ENCODE data around the gene CP. TPM values are rescaled to one million over a fixed set of nuclear protein-coding genes. Genes with fewer than 3 reads are reported as not detected.

Gene CP
- total RNA-seq, 4 donors from 2014 or later, result 0.97 to 17.9 (median 15.8) TPM; not detected in 1

DNA sequence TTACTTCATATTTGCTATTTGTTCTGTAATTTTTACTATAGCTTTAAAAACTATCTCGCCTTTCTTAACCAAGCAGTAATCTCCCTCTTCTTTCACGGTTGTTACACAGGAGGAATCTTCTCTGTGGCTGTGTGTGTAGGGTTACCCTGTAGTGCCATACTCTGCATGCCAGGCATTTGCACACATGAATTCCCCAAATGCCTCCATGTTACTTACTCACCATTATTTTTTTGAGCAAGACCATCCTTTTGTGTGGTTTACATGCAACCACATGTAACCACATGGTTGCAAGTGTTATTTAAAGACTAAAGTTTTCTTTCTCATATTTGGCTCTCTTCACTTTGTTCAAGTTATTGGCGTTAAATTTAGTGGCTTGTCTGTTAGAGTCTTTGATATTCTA, 46.7 kb downstream of the CP start:
- no peak for DNase-seq
- Histone ChIP-seq H3K27ac (no peak overlapping the region), H3K36me3 (peaks cover 0 to 70% (median 0%) of the 10 kb centered on the region in 3 donors), H3K4me3 (no peak overlapping the region), H3K4me1 (peaks cover 0 to 11% (median 0%) of the 10 kb centered on the region in 3 donors), H3K9me3 (no peaks in the 10 kb centered on the region), H3K27me3 (no peaks in the 10 kb centered on the region)
- WGBS, 2 donors, result 78 to 81% methylated on average over 3 of the region's 3 CpGs
- no peak for TF ChIP-seq POLR2A (IDR thresholded peaks at IDR 0.05)
- TF ChIP-seq, protein P1, sequence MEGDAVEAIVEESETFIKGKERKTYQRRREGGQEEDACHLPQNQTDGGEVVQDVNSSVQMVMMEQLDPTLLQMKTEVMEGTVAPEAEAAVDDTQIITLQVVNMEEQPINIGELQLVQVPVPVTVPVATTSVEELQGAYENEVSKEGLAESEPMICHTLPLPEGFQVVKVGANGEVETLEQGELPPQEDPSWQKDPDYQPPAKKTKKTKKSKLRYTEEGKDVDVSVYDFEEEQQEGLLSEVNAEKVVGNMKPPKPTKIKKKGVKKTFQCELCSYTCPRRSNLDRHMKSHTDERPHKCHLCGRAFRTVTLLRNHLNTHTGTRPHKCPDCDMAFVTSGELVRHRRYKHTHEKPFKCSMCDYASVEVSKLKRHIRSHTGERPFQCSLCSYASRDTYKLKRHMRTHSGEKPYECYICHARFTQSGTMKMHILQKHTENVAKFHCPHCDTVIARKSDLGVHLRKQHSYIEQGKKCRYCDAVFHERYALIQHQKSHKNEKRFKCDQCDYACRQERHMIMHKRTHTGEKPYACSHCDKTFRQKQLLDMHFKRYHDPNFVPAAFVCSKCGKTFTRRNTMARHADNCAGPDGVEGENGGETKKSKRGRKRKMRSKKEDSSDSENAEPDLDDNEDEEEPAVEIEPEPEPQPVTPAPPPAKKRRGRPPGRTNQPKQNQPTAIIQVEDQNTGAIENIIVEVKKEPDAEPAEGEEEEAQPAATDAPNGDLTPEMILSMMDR (IDR thresholded peaks at IDR 0.05), result no peak
- intact Hi-C loops (cut with DNase I), result no loop called here

DNA sequence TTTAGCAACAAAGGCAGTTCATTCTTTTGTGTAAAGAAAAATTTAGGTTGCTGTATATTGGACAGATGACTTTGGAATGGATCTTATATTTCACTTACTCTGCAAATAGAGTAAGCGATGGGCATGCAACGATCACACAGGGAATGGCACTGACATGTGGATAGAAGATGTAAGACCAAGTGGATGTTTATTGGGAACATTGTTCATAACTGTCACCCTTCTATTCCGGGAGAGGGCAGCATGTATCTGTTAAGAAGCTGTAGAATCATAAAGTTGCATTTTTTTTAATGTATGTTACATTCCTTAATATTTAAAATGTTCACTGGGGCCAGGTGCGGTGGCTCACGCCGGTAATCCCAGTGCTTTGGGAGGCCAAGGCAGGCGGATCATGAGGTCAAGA, 51.0 kb downstream of the CP start:
- TF ChIP-seq, protein P1 (IDR thresholded peaks at IDR 0.05), result no peak
- TF ChIP-seq POLR2A (IDR thresholded peaks at IDR 0.05), result no peak
- Histone ChIP-seq H3K27me3 (no peaks in the 10 kb centered on the region), H3K4me3 (no peak overlapping the region), H3K9me3 (no peaks in the 10 kb centered on the region), H3K4me1 (no peaks in the 10 kb centered on the region), H3K27ac (no peak overlapping the region), H3K36me3 (peaks cover 0 to 98% (median 0%) of the 10 kb centered on the region in 3 donors)
- intact Hi-C loops (cut with DNase I), result no loop called here
- no peak for DNase-seq
- 92% methylated on average over 7 of the region's 7 CpGs for WGBS, 2 donors

DNA sequence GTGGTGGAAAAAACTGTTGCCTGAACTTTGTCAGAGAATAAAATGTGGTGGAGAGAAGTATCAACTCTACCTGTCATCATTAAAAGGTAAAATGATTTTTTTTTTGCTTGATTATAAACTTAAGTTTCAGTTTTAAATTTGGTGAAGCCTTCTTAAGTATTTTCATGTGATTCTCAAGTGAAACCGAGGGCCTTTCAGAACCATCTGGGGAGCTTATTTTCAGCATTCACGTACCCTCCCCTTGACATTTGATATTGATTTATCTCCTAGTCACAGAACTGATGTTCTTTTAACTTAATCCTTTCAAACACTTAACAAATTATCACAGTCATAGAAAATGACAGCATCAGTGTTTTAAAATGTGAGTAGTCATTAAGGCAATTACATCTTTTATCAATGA, 53.7 kb downstream of the CP start:
- Histone ChIP-seq H3K27ac (no peak overlapping the region), H3K9me3 (no peaks in the 10 kb centered on the region), H3K4me1 (no peaks in the 10 kb centered on the region), H3K27me3 (no peaks in the 10 kb centered on the region), H3K4me3 (no peak overlapping the region), H3K36me3 (peaks cover 0 to 100% (median 0%) of the 10 kb centered on the region in 3 donors)
- TF ChIP-seq, protein P1 (IDR thresholded peaks at IDR 0.05), result no peak
- no peak for TF ChIP-seq POLR2A (IDR thresholded peaks at IDR 0.05)
- intact Hi-C loops (cut with DNase I), result no loop called here
- no peak for DNase-seq
- 82 to 83% methylated on average over 2 of the region's 2 CpGs for WGBS, 2 donors

DNA sequence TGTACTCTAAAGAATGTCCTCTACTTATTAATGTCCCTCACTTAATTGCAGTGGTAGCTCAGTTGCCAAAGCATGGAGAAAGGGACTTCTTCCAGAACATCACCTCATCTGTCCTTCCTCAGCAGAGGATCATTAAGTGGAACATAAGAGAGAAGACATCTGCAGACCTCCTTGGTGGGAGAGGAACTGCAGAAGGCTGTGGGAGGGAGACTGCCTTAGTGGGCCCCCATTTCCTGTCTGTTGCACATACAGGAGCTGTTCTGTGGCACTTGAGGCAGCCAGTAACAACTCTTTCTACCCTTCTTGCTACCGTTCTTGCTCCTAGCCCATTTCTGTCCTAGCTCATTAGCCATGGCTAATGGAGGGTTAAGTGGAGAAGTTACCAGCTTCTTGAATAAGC, 58.6 kb downstream of the CP start:
- H3K27ac ChIP-seq, result peak overlapping the region in 1 of 4 donors; percentile 27
- H3K4me1 ChIP-seq, result no peaks in the 10 kb centered on the region
- WGBS, 2 donors, result 64 to 69% methylated on average over 1 of the region's 1 CpG
- H3K36me3 ChIP-seq, result peaks cover 0 to 94% (median 4%) of the 10 kb centered on the region in 3 donors
- TF ChIP-seq, protein P1 (IDR thresholded peaks at IDR 0.05), result no peak
- TF ChIP-seq POLR2A (IDR thresholded peaks at IDR 0.05), result no peak
- H3K4me3 ChIP-seq, result no peak overlapping the region
- no peaks in the 10 kb centered on the region for H3K9me3 ChIP-seq
- intact Hi-C loops (cut with DNase I), result no loop called here
- no peak for DNase-seq
- no peaks in the 10 kb centered on the region for H3K27me3 ChIP-seq

DNA sequence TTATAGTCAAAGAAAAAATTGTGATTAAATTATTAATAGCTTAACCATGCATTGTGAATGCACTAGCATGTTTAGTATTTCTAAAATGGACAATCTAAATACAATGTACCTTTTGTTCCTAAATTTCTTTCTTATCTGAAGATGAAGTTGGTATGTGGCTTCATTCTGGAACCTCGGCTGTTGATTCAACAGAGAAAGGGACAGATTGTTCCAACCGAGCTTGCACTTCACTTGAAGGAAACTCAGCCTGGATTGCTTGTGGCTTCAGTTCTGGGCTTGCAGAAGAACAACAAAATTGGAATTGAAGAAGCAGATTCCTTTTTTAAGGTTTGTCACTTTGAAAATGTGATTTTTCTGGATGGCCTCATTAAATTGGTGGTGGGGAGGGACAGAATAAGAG, 59.6 kb downstream of the CP start:
- WGBS, 2 donors, result 91% methylated on average over 2 of the region's 2 CpGs
- intact Hi-C loops (cut with DNase I), result no loop called here
- peaks cover 0 to 94% (median 4%) of the 10 kb centered on the region in 3 donors for H3K36me3 ChIP-seq
- H3K4me1 ChIP-seq, result no peaks in the 10 kb centered on the region
- no peak for TF ChIP-seq POLR2A (IDR thresholded peaks at IDR 0.05)
- TF ChIP-seq, protein P1 (IDR thresholded peaks at IDR 0.05), result no peak
- H3K9me3 ChIP-seq, result no peaks in the 10 kb centered on the region
- no peaks in the 10 kb centered on the region for H3K27me3 ChIP-seq
- H3K27ac ChIP-seq, result peak overlapping the region in 1 of 4 donors; percentile 27
- no peak for DNase-seq
- H3K4me3 ChIP-seq, result no peak overlapping the region
